ENCODE results near the gene NBL1. TPM values are rescaled to one million over a fixed set of nuclear protein-coding genes. Genes with fewer than 3 reads are reported as not detected.

The NBL1 gene
- total and polyA plus RNA-seq, 2 of the 4 experiments (the other 2 are of a cell fraction), result 14.0 to 54.2 TPM

GRCh38 chr1:19628879-19629278 lies 15.2 kb upstream of the NBL1 start:
- no peak overlapping the region for H2AK5ac ChIP-seq (ENCODE audit: low read depth, low read length)
- H3K4me3 ChIP-seq (ENCODE audit: insufficient read depth, low read depth, low read length), result no peak overlapping the region
- H2AK9ac ChIP-seq (replicated peaks; ENCODE audit: low read depth, low read length, poor library complexity), result no peak overlapping the region
- no peak overlapping the region for H3K23ac ChIP-seq (ENCODE audit: low read depth, low read length)
- WGBS, 2 experiments (ENCODE audit: extremely low coverage in 2 of 2, insufficient read length in 1 of 2), result 80% methylated on average over 1 of the region's 3 CpGs; no CpG with 5 or more reads in 1 of the 2 experiments
- H2BK15ac ChIP-seq (ENCODE audit: low read depth, low read length), result no peak overlapping the region
- no peak overlapping the region for H3K27ac ChIP-seq (ENCODE audit: insufficient read depth, low read length)
- H4K20me1 ChIP-seq (ENCODE audit: insufficient read depth, low read length), result no peaks in the 10 kb centered on the region; the same call in 1 of the 2 replicates
- no peak overlapping the region for H2AFZ ChIP-seq (replicated peaks; ENCODE audit: low read length, poor library complexity)
- H2BK5ac ChIP-seq (ENCODE audit: low read depth, low read length, poor library complexity, severe bottlenecking), result no peak overlapping the region
- in situ Hi-C loops (cut with MboI; ENCODE audit: low sequenced_read_pairs) (no loop called here), dilution Hi-C loops (cut with HindIII; ENCODE audit: low sequenced_read_pairs, unreplicated experiment) (no loop called here), intact Hi-C loops (cut with micrococcal nuclease) (no loop called here)
- ATAC-seq (ENCODE audit: low read depth) (no peak), DNase-seq (no peak)
- no peak overlapping the region for H2BK20ac ChIP-seq (ENCODE audit: low read depth, low read length)
- H3K14ac ChIP-seq (replicated peaks; ENCODE audit: low read depth, low read length), result no peak overlapping the region
- ChIA-PET POLR2A (ENCODE audit: unreplicated experiment) (no interaction called here), CTCF (no interaction called here)
- H4K8ac ChIP-seq (ENCODE audit: low read depth in 2 of 2, low read length in 2 of 2), result no peak overlapping the region
- no TSS peak for BruUV-seq (replicated peaks)
- no peak overlapping the region for H3K4me2 ChIP-seq (ENCODE audit: low read depth, low read length)
- H4K5ac ChIP-seq (ENCODE audit: low read depth, low read length), result no peak overlapping the region
- H3K9me3 ChIP-seq (ENCODE audit: control insufficient read depth, insufficient read depth, low read length), result no peaks in the 10 kb centered on the region
- no peak overlapping the region for H3K18ac ChIP-seq (ENCODE audit: low read depth, low read length)
- peaks cover 6 to 13% of the 10 kb centered on the region in 2 experiments; a peak in 2 of 4 replicates for H3K79me1 ChIP-seq (ENCODE audit: low read depth in 1 of 2, low read length in 2 of 2)
- H3K56ac ChIP-seq (ENCODE audit: extremely low read depth, insufficient read depth, low read length), result no peak overlapping the region
- no peak overlapping the region for H2BK120ac ChIP-seq (ENCODE audit: low read depth, low read length)
- no peak overlapping the region for H3K9ac ChIP-seq (ENCODE audit: low read depth, low read length)
- 0 out of 2 replicates have a peak, but pooled peaks cover 3% of the 10 kb centered on the region for H3K9me1 ChIP-seq (ENCODE audit: insufficient read depth, low read length)
- H3K4ac ChIP-seq (ENCODE audit: low read depth, low read length), result no peak overlapping the region
- H3K27me3 ChIP-seq (ENCODE audit: control insufficient read depth, insufficient read depth, low read length), result no peaks in the 10 kb centered on the region
- H3K36me3 ChIP-seq (ENCODE audit: control insufficient read depth, insufficient read depth, low read length), result peaks cover 27% of the 10 kb centered on the region
- TF ChIP-seq MAFK (IDR thresholded peaks at IDR 0.05; ENCODE audit: low read depth, low read length) (no peak), CHD1 (IDR thresholded peaks at IDR 0.05; ENCODE audit: low read depth, low read length) (no peak), RCOR1 (IDR thresholded peaks at IDR 0.05; ENCODE audit: insufficient replicate concordance, low read length) (no peak), MAZ (IDR thresholded peaks at IDR 0.05; ENCODE audit: borderline replicate concordance, low read depth, low read length) (no peak), FOS (IDR thresholded peaks at IDR 0.05; ENCODE audit: low read depth, low read length) (no peak), MXI1 (IDR thresholded peaks at IDR 0.05; ENCODE audit: borderline replicate concordance, low read depth, low read length) (no peak), POLR2A (IDR thresholded peaks at IDR 0.05; ENCODE audit: low read depth, low read length) (no peak), SMC3 (IDR thresholded peaks at IDR 0.05; ENCODE audit: low read depth, low read length) (no peak), RFX5 (IDR thresholded peaks at IDR 0.05; ENCODE audit: low read depth, low read length) (no peak), ELK1 (IDR thresholded peaks at IDR 0.05; ENCODE audit: borderline replicate concordance, low read depth, low read length) (no peak), RAD21 (IDR thresholded peaks at IDR 0.05; ENCODE audit: low read length) (no peak), CEBPB (IDR thresholded peaks at IDR 0.05; ENCODE audit: low read depth, low read length) (no peak), BHLHE40 (IDR thresholded peaks at IDR 0.05; ENCODE audit: low read depth, low read length) (no peak), NFE2L2 (IDR thresholded peaks at IDR 0.05; ENCODE audit: low read depth, low read length) (no peak)
- TF ChIP-seq, protein P1, sequence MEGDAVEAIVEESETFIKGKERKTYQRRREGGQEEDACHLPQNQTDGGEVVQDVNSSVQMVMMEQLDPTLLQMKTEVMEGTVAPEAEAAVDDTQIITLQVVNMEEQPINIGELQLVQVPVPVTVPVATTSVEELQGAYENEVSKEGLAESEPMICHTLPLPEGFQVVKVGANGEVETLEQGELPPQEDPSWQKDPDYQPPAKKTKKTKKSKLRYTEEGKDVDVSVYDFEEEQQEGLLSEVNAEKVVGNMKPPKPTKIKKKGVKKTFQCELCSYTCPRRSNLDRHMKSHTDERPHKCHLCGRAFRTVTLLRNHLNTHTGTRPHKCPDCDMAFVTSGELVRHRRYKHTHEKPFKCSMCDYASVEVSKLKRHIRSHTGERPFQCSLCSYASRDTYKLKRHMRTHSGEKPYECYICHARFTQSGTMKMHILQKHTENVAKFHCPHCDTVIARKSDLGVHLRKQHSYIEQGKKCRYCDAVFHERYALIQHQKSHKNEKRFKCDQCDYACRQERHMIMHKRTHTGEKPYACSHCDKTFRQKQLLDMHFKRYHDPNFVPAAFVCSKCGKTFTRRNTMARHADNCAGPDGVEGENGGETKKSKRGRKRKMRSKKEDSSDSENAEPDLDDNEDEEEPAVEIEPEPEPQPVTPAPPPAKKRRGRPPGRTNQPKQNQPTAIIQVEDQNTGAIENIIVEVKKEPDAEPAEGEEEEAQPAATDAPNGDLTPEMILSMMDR (conservative IDR thresholded peaks at IDR 0.05; ENCODE audit: low read depth, low read length), result no peak
- TF ChIP-seq, protein P2, sequence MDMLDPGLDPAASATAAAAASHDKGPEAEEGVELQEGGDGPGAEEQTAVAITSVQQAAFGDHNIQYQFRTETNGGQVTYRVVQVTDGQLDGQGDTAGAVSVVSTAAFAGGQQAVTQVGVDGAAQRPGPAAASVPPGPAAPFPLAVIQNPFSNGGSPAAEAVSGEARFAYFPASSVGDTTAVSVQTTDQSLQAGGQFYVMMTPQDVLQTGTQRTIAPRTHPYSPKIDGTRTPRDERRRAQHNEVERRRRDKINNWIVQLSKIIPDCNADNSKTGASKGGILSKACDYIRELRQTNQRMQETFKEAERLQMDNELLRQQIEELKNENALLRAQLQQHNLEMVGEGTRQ (IDR thresholded peaks at IDR 0.05; ENCODE audit: low read depth, low read length), result no peak
- H3K4me1 ChIP-seq (ENCODE audit: control insufficient read depth, insufficient read depth, low read length), result no peaks in the 10 kb centered on the region
- H4K91ac ChIP-seq (ENCODE audit: insufficient read depth, low read depth, low read length), result no peak overlapping the region

Measured in IMR-90 (cell line).